CD4-positive, CD25-positive, alpha-beta regulatory T cell (primary cell): Measurements from ENCODE around the gene KCNQ1. TPM values are rescaled to one million over a fixed set of nuclear protein-coding genes. Genes with fewer than 3 reads are reported as not detected.

Source experiments
- ATAC-seq, 2 donors: fragments of 150-1000 bp; cut with Tn5 transposase; one replicate each; pipeline ENCODE4 v1.10.0; 2021; ENCODE audit warnings: low read depth in 2 of 2, moderate number of reproducible peaks in 2 of 2, moderate library complexity in 1 of 2
- DNase-seq, 3 donors: peaks; one replicate each; pipeline versions ENCODE4 v3.0.0 to v3.0.0-alpha.2; 2012 to 2022; ENCODE audit warnings: mixed read lengths in 1 of 3
- H3K27ac ChIP-seq: one replicate; pipeline ENCODE4 v1.7.0; 2013; ENCODE audit warnings: mild to moderate bottlenecking, low read length; ENCODE audit not compliant: insufficient read depth, poor library complexity, severe bottlenecking
- H3K27me3 ChIP-seq: one replicate; pipeline ENCODE4 v1.7.0; 2013; ENCODE audit warnings: low read length; ENCODE audit not compliant: control insufficient read depth, insufficient read depth
- H3K36me3 ChIP-seq: one replicate; pipeline ENCODE4 v1.7.0; 2013; ENCODE audit warnings: mild to moderate bottlenecking, low read length, moderate library complexity; ENCODE audit not compliant: control insufficient read depth, insufficient read depth
- H3K4me1 ChIP-seq: 2 replicates; pipeline ENCODE4 v1.7.0; 2013; ENCODE audit warnings: mild to moderate bottlenecking, low read length; ENCODE audit not compliant: insufficient read depth, control insufficient read depth, poor library complexity, severe bottlenecking
- H3K4me3 ChIP-seq: one replicate; pipeline ENCODE4 v1.7.0; 2013; ENCODE audit warnings: low read depth, mild to moderate bottlenecking, low read length, moderate library complexity
- H3K9me3 ChIP-seq, 2 experiments: 1 replicate in 1 of 2; 2 replicates in 1 of 2; pipeline ENCODE4 v1.7.0; 2013; ENCODE audit warnings: low read length in 2 of 2, mild to moderate bottlenecking in 1 of 2, moderate library complexity in 1 of 2; ENCODE audit not compliant: control insufficient read depth in 2 of 2
- H3K27ac Mint-ChIP-seq, 3 donors: one replicate each; pipeline ENCODE4 v1.8.0; 2020 to 2022; ENCODE audit warnings: mild to moderate bottlenecking in 3 of 3, mixed read lengths in 3 of 3, moderate library complexity in 2 of 3
- H3K27me3 Mint-ChIP-seq: one replicate; pipeline ENCODE4 v1.8.0; 2022; ENCODE audit warnings: mild to moderate bottlenecking, mixed read lengths
- H3K36me3 Mint-ChIP-seq: one replicate; pipeline ENCODE4 v1.8.0; 2020; ENCODE audit warnings: mixed read lengths
- H3K4me1 Mint-ChIP-seq, 4 donors: one replicate each; pipeline ENCODE4 v1.8.0; 2020 to 2022; ENCODE audit warnings: mixed read lengths in 4 of 4, mild to moderate bottlenecking in 1 of 4
- H3K4me3 Mint-ChIP-seq, 4 donors: one replicate each; pipeline ENCODE4 v1.8.0; 2020 to 2022; ENCODE audit warnings: mild to moderate bottlenecking in 4 of 4, mixed read lengths in 4 of 4, moderate library complexity in 3 of 4
- H3K9me3 Mint-ChIP-seq, 7 donors: one replicate each; pipeline ENCODE4 v1.8.0; 2020 to 2022; ENCODE audit warnings: mixed read lengths in 7 of 7, mild to moderate bottlenecking in 3 of 7, moderate library complexity in 2 of 7
- polyA plus RNA-seq, 4 donors: library from polyadenylated mRNA; unstranded; fragments of 300-500 nt; fragmentation: Illumina TruSeq; gene quantifications; one replicate each; pipeline ENCODE4 v1.2.3, GENCODE V29; 2021
- total RNA-seq: library from RNA; stranded (reverse); gene quantifications from one replicate; pipeline ENCODE4 v1.2.3, GENCODE V29; 2022

The KCNQ1 gene
- total and polyA plus RNA-seq, 5 donors from 2014 or later: 5.5 to 13.4 (median 6.8) TPM

GRCh38 chr11:2835751-2836150 is 390.9 kb downstream of the KCNQ1 start:
- H3K27me3 Mint-ChIP-seq: no peaks in the 10 kb centered on the region
- no peaks in the 10 kb centered on the region for H3K9me3 ChIP-seq
- H3K36me3 ChIP-seq: no peaks in the 10 kb centered on the region
- H3K9me3 Mint-ChIP-seq: no peaks in the 10 kb centered on the region
- no peak overlapping the region for H3K4me3 Mint-ChIP-seq
- DNase-seq (no peak), ATAC-seq (no peak)
- no peaks in the 10 kb centered on the region for H3K27me3 ChIP-seq
- H3K4me3 ChIP-seq: no peak overlapping the region
- H3K4me1 Mint-ChIP-seq: peaks cover 0 to 5% (median 1%) of the 10 kb centered on the region in 4 donors
- H3K36me3 Mint-ChIP-seq: peaks cover 6% of the 10 kb centered on the region
- no peak overlapping the region for H3K27ac ChIP-seq
- H3K27ac Mint-ChIP-seq: no peak overlapping the region
- H3K4me1 ChIP-seq: no peaks in the 10 kb centered on the region

- H3K9me3 Mint-ChIP-seq: no peaks in the 10 kb centered on the region
- DNase-seq: no peak
- H3K27ac ChIP-seq: no peak overlapping the region
- no peaks in the 10 kb centered on the region for H3K9me3 ChIP-seq
- H3K27me3 Mint-ChIP-seq: no peaks in the 10 kb centered on the region
- no peak overlapping the region for H3K4me3 ChIP-seq
- H3K36me3 Mint-ChIP-seq: peaks cover 6% of the 10 kb centered on the region
- peaks cover 0 to 5% (median 1%) of the 10 kb centered on the region in 4 donors for H3K4me1 Mint-ChIP-seq
- no peaks in the 10 kb centered on the region for H3K36me3 ChIP-seq
- no peak overlapping the region for H3K4me3 Mint-ChIP-seq
- no peaks in the 10 kb centered on the region for H3K27me3 ChIP-seq
- no peak for ATAC-seq
- H3K4me1 ChIP-seq: no peaks in the 10 kb centered on the region
- no peak overlapping the region for H3K27ac Mint-ChIP-seq
These were observed 391.7 kb downstream of the KCNQ1 start for GRCh38 chr11:2836315-2837095.

GRCh38 chr11:2837096-2837601 is 392.3 kb downstream of the KCNQ1 start:
- H3K27me3 ChIP-seq: no peaks in the 10 kb centered on the region
- H3K36me3 Mint-ChIP-seq: peaks cover 6% of the 10 kb centered on the region
- DNase-seq: no peak
- H3K4me1 Mint-ChIP-seq: peaks cover 0 to 5% (median 1%) of the 10 kb centered on the region in 4 donors
- no peaks in the 10 kb centered on the region for H3K36me3 ChIP-seq
- no peak overlapping the region for H3K4me3 ChIP-seq
- H3K27ac Mint-ChIP-seq: no peak overlapping the region
- H3K4me3 Mint-ChIP-seq: no peak overlapping the region
- no peaks in the 10 kb centered on the region for H3K4me1 ChIP-seq
- no peaks in the 10 kb centered on the region for H3K9me3 ChIP-seq
- H3K9me3 Mint-ChIP-seq: no peaks in the 10 kb centered on the region
- H3K27me3 Mint-ChIP-seq: no peaks in the 10 kb centered on the region
- H3K27ac ChIP-seq: no peak overlapping the region
- no peak for ATAC-seq

- Mint-ChIP-seq H3K4me1 (peaks cover 0 to 5% (median 1%) of the 10 kb centered on the region in 4 donors), H3K36me3 (peaks cover 6% of the 10 kb centered on the region), H3K27me3 (no peaks in the 10 kb centered on the region), H3K27ac (no peak overlapping the region), H3K9me3 (no peaks in the 10 kb centered on the region), H3K4me3 (no peak overlapping the region)
- H3K27ac ChIP-seq: no peak overlapping the region
- no peaks in the 10 kb centered on the region for H3K36me3 ChIP-seq
- H3K9me3 ChIP-seq: no peaks in the 10 kb centered on the region
- no peak for ATAC-seq
- no peak for DNase-seq
- no peaks in the 10 kb centered on the region for H3K27me3 ChIP-seq
- H3K4me3 ChIP-seq: no peak overlapping the region
- no peaks in the 10 kb centered on the region for H3K4me1 ChIP-seq
These were observed 392.8 kb downstream of the KCNQ1 start for GRCh38 chr11:2837651-2838050.

GRCh38 chr11:2838091-2838490 is 393.3 kb downstream of the KCNQ1 start:
- Mint-ChIP-seq H3K36me3 (peaks cover 6% of the 10 kb centered on the region), H3K27ac (peak overlapping the region in 1 of 3 donors; percentile 20), H3K9me3 (no peaks in the 10 kb centered on the region), H3K4me1 (peaks cover 0 to 5% (median 1%) of the 10 kb centered on the region in 4 donors), H3K4me3 (no peak overlapping the region), H3K27me3 (no peaks in the 10 kb centered on the region)
- Histone ChIP-seq H3K4me3 (no peak overlapping the region), H3K27ac (no peak overlapping the region), H3K36me3 (no peaks in the 10 kb centered on the region), H3K27me3 (no peaks in the 10 kb centered on the region), H3K4me1 (no peaks in the 10 kb centered on the region), H3K9me3 (no peaks in the 10 kb centered on the region)
- no peak for DNase-seq
- ATAC-seq: no peak

- no peaks in the 10 kb centered on the region for H3K9me3 Mint-ChIP-seq
- H3K36me3 Mint-ChIP-seq: peaks cover 6% of the 10 kb centered on the region
- H3K4me1 Mint-ChIP-seq: peaks cover 0 to 5% (median 1%) of the 10 kb centered on the region in 4 donors
- no peak overlapping the region for H3K27ac ChIP-seq
- ATAC-seq (no peak), DNase-seq (no peak)
- no peaks in the 10 kb centered on the region for H3K4me1 ChIP-seq
- no peaks in the 10 kb centered on the region for H3K36me3 ChIP-seq
- H3K4me3 ChIP-seq: no peak overlapping the region
- no peaks in the 10 kb centered on the region for H3K27me3 Mint-ChIP-seq
- no peaks in the 10 kb centered on the region for H3K9me3 ChIP-seq
- H3K4me3 Mint-ChIP-seq: no peak overlapping the region
- H3K27ac Mint-ChIP-seq: peak overlapping the region in 1 of 3 donors; percentile 20
- no peaks in the 10 kb centered on the region for H3K27me3 ChIP-seq
These were observed 394.0 kb downstream of the KCNQ1 start for GRCh38 chr11:2838676-2839294.

- H3K27me3 ChIP-seq: no peaks in the 10 kb centered on the region
- Mint-ChIP-seq H3K4me1 (peaks cover 0 to 5% (median 1%) of the 10 kb centered on the region in 4 donors), H3K36me3 (peaks cover 6% of the 10 kb centered on the region), H3K27me3 (no peaks in the 10 kb centered on the region), H3K4me3 (no peak overlapping the region), H3K9me3 (no peaks in the 10 kb centered on the region), H3K27ac (no peak overlapping the region)
- H3K36me3 ChIP-seq: no peaks in the 10 kb centered on the region
- no peak overlapping the region for H3K4me3 ChIP-seq
- no peaks in the 10 kb centered on the region for H3K9me3 ChIP-seq
- no peak for DNase-seq
- no peak for ATAC-seq
- H3K27ac ChIP-seq: no peak overlapping the region
- no peaks in the 10 kb centered on the region for H3K4me1 ChIP-seq
These were observed 394.7 kb downstream of the KCNQ1 start for GRCh38 chr11:2839395-2839943.
